Heart left ventricle (tissue), 16 donors: Measurements from ENCODE around the gene OVCA2. TPM values are rescaled to one million over a fixed set of nuclear protein-coding genes. Genes with fewer than 3 reads are reported as not detected.

Experiments used
- ATAC-seq, 4 donors: fragments of 200-7000 bp; cut with Tn5 transposase; one replicate each; pipeline ENCODE4 v1.9.1; 2020 to 2022; ENCODE audit warnings: moderate library complexity in 4 of 4, mild to moderate bottlenecking in 3 of 4, moderate number of reproducible peaks in 1 of 4
- DNase-seq, 5 donors: peaks; one replicate each; pipeline ENCODE4 v3.0.0-alpha.2; 2020
- H3K27ac ChIP-seq, 12 donors: fragments of 200-600 bp; sonication (generic) in 4 of 12; one replicate each; pipeline versions ENCODE4 v1.5.0 to v1.8.0; 2016 to 2022; ENCODE audit warnings: mild to moderate bottlenecking in 2 of 12
- H3K27me3 ChIP-seq, 9 donors: fragments of 200-600 bp; sonication (generic) in 2 of 9; one replicate each; pipeline versions ENCODE4 v1.5.1 to v1.8.0; 2016 to 2022; ENCODE audit warnings: mild to moderate bottlenecking in 3 of 9
- H3K36me3 ChIP-seq, 9 donors: fragments of 200-600 bp; sonication (generic) in 2 of 9; one replicate each; pipeline versions ENCODE4 v1.5.0 to v1.8.0; 2018 to 2022; ENCODE audit warnings: mild to moderate bottlenecking in 2 of 9
- H3K4me1 ChIP-seq, 12 donors: fragments of 200-600 bp; sonication (generic) in 4 of 12; one replicate each; pipeline versions ENCODE4 v1.5.0 to v1.8.0; 2016 to 2022; ENCODE audit warnings: mild to moderate bottlenecking in 3 of 12
- H3K4me3 ChIP-seq, 12 donors: fragments of 200-600 bp; sonication (generic) in 4 of 12; one replicate each; pipeline versions ENCODE4 v1.5.0 to v1.8.0; 2017 to 2022; ENCODE audit warnings: mild to moderate bottlenecking in 9 of 12, moderate library complexity in 4 of 12
- H3K9me3 ChIP-seq, 12 donors: fragments of 200-600 bp; sonication (generic) in 4 of 12; one replicate each; pipeline versions ENCODE4 v1.5.0 to v1.8.0; 2016 to 2022; ENCODE audit warnings: mild to moderate bottlenecking in 1 of 12
- CTCF ChIP-seq, 12 donors: fragments of 200-600 bp; sonication (generic) in 4 of 12; IDR thresholded peaks; one replicate each; pipeline versions ENCODE4 v1.5.0 to v1.8.0; 2018 to 2022; ENCODE audit warnings: antibody characterized with exemption in 12 of 12, mild to moderate bottlenecking in 5 of 12
- POLR2A ChIP-seq, 2 donors: fragments of 450-650 bp; IDR thresholded peaks; one replicate each; pipeline ENCODE4 v1.6.1; 2017; ENCODE audit warnings: antibody characterized with exemption in 2 of 2, mild to moderate bottlenecking in 2 of 2, moderate library complexity in 2 of 2
- WGBS, 4 donors: extraction: QIAGEN DNeasy Blood & Tissue Kit in 2 of 4; methylation state at CpG; one replicate each; pipeline versions ENCODE4 v1.1.5 to v1.1.7; 2013 to 2018; 5-methylcytosine and 5-hydroxymethylcytosine counted together
- intact Hi-C, 10 donors: fragments of 100-400 bp; cut with DNase I; formaldehyde crosslinking; loops; one replicate each; pipeline versions ENCODE4 v1.11.1 to v1.14.2; 2022
- polyA plus RNA-seq, 2 donors: library from polyadenylated mRNA; stranded (reverse); fragments of 200-250 nt; gene quantifications; one replicate each; pipeline ENCODE4 v1.2.3, GENCODE V29; 2013
- total RNA-seq, 9 donors: library from RNA; depleted of rRNA in 2 of 9; stranded (reverse); fragments of >200 nt in 2 of 9; fragmentation: NEBNext Ultra II Directional in 3 of 9; extraction: Animal tissue kit (Norgen Biotek cat#: 25700) in 3 of 9; gene quantifications; one replicate each; pipeline versions ENCODE4 v1.1.0 to v1.2.4, GENCODE V29; 2016 to 2023
- donor health status: ischemic (EF 13 %, LVEDD 7.1; RV severe dilation, severe dysfunction).
- donor health status: healthy with polysubstance abuse.
- donor health status: DM: no; HTN: yes; CAD: no.
- donor health status: DM: no; HTN: no; CAD: no.
- donor health status: ischemic (EF 25% LVEDD 6.9; RV normal size, moderate dysfunction).
- donor health status: ischemic (EF 25% LVEDD 5.7; RV mildly dilated, moderate dysfunction).
- donor health status: healthy.
- donor health status: DM: yes; HTN: yes; CAD: no.
- donor health status: ischemic (EF 35%, LVEDD 5.7; RV mildly dilated, moderate dysfunction).
- donor health status: nonischemic (EF 11% LVEDD 7.7; RV severe dilation, severe dysfunction).
- donor health status: DM: yes; HTN: yes; CAD: no.
- donor health status: PGD.
- donor health status: ischemic (EF 29% LVEDD 5.4; RV normal size, mild dysfunction).
- donor health status: nonischemic (EF 23%, LVEDD 6.1; RV moderate dilation, normal function).

The OVCA2 gene
- total and polyA plus RNA-seq, 11 donors: 16.0 to 52.4 (median 22.0) TPM

- peak overlapping the region; percentile 67 to 98 (median 92) for H3K27ac ChIP-seq
- peaks cover 3 to 99% (median 92%) of the 10 kb centered on the region in 12 donors for H3K4me1 ChIP-seq
- H3K36me3 ChIP-seq: peaks cover 0 to 75% (median 45%) of the 10 kb centered on the region in 9 donors
- TF ChIP-seq CTCF (IDR thresholded peaks at IDR 0.05): no peak
- TF ChIP-seq POLR2A (IDR thresholded peaks at IDR 0.05): no peak
- ATAC-seq (no peak), DNase-seq (no peak)
- 41 to 58% (median 48%) methylated on average over 5 of the region's 5 CpGs for WGBS, 4 donors
- intact Hi-C loops: loop anchor here in 5 of 10 donors (5.0 kb wide), 2 partner anchors 108 to 113 kb away; no protein-coding TSS in a partner anchor
- no peak overlapping the region for H3K4me3 ChIP-seq
- H3K9me3 ChIP-seq: no peaks in the 10 kb centered on the region
- peaks cover 0 to 15% (median 0%) of the 10 kb centered on the region in 9 donors for H3K27me3 ChIP-seq
These were observed 22.3 kb downstream of the OVCA2 start for GRCh38 chr17:2064147-2064489.

- 48 to 53% (median 51%) methylated on average over 6 of the region's 6 CpGs for WGBS, 4 donors
- Histone ChIP-seq H3K9me3 (no peaks in the 10 kb centered on the region), H3K4me3 (no peak overlapping the region), H3K27me3 (peaks cover 0 to 11% (median 0%) of the 10 kb centered on the region in 9 donors), H3K36me3 (peaks cover 0 to 74% (median 42%) of the 10 kb centered on the region in 9 donors), H3K4me1 (peaks cover 3 to 96% (median 90%) of the 10 kb centered on the region in 12 donors), H3K27ac (peak overlapping the region; percentile 67 to 98 (median 92))
- TF ChIP-seq CTCF (IDR thresholded peaks at IDR 0.05) (no peak), POLR2A (IDR thresholded peaks at IDR 0.05) (no peak)
- DNase-seq (peak in 1 of 5 donors; percentile 49), ATAC-seq (no peak)
- intact Hi-C loops: loop anchor here in 5 of 10 donors (5.0 kb wide), 2 partner anchors 108 to 113 kb away; no protein-coding TSS in a partner anchor
These were observed 22.7 kb downstream of the OVCA2 start for GRCh38 chr17:2064520-2064971.

DNA sequence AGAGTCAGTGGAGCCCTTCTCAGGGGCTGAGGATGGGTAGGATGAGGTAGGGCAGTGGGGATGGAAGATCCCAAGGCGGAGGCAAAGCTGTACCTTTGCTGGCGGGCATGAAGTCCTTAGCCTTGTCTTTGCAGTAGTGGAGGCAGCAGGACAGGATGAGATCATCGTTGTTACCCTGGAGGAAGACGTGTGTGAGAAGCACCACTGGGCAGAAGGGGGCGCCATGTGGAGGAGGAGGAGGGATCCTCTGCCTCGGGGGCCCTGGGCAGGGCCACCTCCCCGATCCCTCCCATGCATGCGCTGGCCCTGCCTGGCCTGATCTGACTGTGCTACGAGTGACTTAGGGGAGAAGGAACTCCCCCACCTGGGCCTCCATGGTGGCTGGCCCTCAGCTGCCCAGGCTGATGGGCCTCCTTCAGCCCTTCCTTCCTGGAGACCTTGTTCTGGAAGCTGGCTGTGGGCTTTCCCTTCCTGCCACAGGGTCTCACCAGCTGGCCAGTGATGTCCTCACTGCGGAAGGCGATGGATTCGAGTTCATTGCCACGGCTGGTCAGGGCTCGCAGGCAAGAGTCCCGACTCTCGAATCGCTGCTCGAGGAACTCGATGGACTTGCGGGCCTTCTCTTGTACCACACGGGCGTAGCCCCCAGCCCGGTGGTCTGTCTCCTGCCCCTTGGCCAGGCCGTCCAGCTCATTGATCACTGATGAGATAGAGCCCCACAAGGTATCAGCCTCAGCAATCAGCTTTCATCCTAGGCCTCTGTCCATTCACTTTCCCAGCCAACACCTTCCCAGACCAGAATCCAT is 23.4 kb downstream of the OVCA2 start:
- intact Hi-C loops: loop anchor here in 6 of 10 donors (5.0 kb wide), 2 partner anchors 107 to 112 kb away; no protein-coding TSS in a partner anchor

More for the DNA sequence above, 23.4 kb downstream of the OVCA2 start:
- peak overlapping the region in 11 of 12 donors; percentile 67 to 98 (median 93) for H3K27ac ChIP-seq
- DNase-seq (peak in 4 of 5 donors; percentile 57 to 79 (median 66)), ATAC-seq (peak in 3 of 4 donors; percentile 8 to 31 (median 17))
- no peaks in the 10 kb centered on the region for H3K9me3 ChIP-seq
- WGBS, 4 donors: 68 to 78% (median 77%) methylated on average over 13 to 24 of the region's 24 CpGs
- H3K4me1 ChIP-seq: peaks cover 3 to 94% (median 85%) of the 10 kb centered on the region in 12 donors
- no peak for TF ChIP-seq POLR2A (IDR thresholded peaks at IDR 0.05)
- TF ChIP-seq CTCF (IDR thresholded peaks at IDR 0.05): peak in 9 of 12 donors; percentile 5 to 56 (median 23)
- peaks cover 0 to 6% (median 0%) of the 10 kb centered on the region in 9 donors for H3K27me3 ChIP-seq
- no peak overlapping the region for H3K4me3 ChIP-seq
- peaks cover 0 to 67% (median 35%) of the 10 kb centered on the region in 9 donors for H3K36me3 ChIP-seq
